ELR (cell line): ENCODE measurements around the gene GFRA1.

Source experiments
- DNase-seq: peaks from one replicate; pipeline ENCODE4 v3.0.0-alpha.2; 2015; ENCODE audit warnings: low read depth

GFRA1 gene

DNA sequence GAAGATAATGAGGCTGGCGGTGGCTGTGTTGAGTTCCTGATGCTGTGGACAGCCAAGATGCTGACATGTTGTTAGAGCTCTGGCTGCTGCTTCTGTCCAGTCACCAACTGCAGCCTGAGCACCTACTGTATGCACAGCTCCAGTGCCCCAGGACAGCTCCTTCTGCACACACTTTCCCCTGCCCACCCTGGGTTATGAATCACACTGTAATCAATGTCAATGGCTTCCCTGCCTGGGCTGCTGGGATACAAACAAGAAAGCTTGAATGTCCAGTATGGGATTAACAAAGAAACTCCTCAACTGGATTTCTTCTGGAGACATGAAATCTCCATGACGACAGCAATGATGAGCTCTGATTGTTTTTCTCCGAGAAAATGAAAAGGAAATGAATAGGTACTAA is 172.0 kb downstream of the GFRA1 start:
- DNase-seq, result no peak

DNA sequence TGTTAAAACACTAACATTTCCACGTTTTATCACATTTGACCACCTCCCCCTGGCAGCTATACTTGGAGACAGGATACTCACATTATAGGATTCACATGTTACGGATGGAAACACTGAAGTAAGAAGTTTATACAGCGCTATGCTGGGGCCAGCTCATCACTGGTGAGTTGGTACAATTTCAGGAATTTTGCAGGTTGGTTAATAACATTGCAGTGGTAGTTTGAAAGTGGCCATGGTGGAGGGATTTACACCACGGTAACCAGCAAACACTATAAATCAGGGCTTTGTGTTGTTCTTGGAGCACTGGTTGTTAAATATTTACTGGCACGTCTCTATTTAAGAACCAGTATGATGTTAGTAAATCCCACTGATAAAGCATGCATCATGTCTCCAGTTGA is 174.0 kb downstream of the GFRA1 start:
- no peak for DNase-seq

DNA sequence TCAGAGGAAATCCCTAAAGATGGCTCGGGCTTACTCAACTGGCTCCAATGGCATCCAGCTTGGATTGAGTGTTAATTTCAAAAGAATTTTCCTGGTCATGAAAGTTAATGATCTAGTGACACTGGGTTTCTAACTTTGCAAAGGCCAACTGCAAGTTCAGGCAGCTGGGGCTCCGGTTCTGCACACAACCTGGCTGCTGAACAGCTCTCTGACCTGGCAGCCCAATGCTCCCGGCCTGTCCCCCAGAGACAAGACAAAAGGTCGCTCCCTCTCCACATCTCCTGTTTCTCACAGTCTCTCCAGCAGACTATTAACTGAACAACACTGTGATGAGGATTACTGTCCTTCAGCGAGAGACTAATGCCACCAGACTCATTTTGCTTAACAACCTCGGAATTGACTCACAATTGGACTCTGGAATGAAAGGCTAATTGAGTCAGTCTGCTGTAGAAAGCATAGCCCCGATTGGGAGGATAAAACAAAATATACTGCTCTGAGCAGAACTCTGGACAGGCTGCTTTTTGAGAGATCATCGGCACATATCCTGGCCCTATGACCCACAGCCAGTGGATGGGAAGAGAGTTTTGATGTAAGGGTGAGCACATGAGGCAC is 174.5 kb downstream of the GFRA1 start:
- DNase-seq, result no peak

DNA sequence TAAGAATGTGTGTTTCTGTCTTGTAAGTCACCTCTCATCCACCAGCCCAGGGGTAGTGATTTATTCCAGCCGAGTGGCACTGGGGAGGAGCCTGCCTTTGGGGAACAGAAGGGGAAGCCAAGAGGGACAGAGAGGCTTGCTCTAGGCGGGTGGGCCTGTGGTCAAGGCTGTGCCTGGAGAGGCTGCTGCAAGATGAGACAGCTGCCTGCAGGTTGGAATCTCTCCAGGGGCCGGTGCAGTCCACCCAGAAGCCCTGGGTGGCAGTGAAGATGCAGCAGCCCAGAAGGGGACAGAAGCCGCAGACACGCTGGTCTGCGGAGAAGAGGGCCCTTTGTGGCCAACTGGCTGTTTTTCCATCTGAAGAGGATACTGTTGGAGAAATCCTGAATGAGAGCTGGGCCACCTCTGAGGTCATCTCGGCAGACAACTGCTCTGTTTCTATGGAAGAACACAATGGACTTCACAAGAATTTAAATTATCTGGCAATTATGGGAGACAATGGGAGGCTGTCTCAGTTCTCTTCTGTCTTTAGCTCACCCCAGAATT is 175.7 kb downstream of the GFRA1 start:
- DNase-seq, result no peak

GRCh38 chr10:116096526-116096925 is 176.5 kb downstream of the GFRA1 start:
- DNase-seq, result no peak

DNA sequence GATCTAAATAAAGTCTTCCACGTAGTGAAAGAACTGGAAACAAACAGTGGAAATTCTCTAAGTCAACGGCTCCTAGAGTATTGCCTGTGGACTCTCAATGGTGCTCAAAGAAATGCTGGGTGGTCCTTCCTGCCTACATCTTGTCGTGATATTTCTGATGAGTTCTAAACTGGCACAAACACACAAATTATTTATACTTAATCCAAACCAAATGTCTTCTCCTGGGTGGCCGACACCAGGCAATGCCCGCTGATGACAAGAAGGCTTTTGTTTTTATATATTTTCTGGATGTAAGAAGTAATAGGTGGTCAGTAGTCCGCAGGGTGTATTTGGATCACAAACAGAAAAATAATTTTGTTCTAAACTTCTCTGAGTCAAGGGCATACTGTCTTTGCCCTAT is 178.7 kb downstream of the GFRA1 start:
- no peak for DNase-seq

GRCh38 chr10:116093031-116093430 is 180.0 kb downstream of the GFRA1 start:
- DNase-seq, result no peak

- no peak for DNase-seq
Measured at GRCh38 chr10:116088985-116089384, 184.0 kb downstream of the GFRA1 start.

- DNase-seq, result no peak
Measured at GRCh38 chr10:116085323-116085722, 187.7 kb downstream of the GFRA1 start.

GRCh38 chr10:116084161-116084560 is 188.8 kb downstream of the GFRA1 start:
- DNase-seq, result peak; percentile 30

DNA sequence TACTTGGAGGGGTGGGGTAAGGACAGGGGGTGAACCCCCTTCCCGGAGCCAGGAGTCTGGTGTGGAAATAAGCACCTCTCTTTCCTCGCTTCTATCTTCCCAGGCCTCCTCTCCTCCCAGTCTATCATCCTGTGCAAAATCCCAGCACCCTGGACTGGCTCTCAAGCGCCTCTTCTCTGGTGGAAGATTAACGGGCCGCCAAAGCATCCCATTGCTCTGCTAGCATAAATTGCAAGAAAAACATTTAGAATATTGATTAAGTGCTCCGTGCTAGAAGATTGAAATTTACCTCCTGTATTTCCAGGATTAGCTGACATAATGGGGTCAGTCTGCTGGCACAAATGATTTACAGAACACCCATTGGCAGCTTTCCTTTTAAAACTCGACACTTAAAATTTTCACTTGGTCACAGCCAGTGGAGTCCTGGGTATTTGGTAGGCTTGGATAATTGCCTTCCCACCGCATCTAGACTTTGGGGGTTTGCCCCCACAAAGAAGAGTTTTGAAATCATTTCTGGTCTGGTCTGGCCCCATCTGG is 189.7 kb downstream of the GFRA1 start:
- DNase-seq, result no peak

- DNase-seq, result no peak
Measured at GRCh38 chr10:116082762-116083161, 190.2 kb downstream of the GFRA1 start.

- no peak for DNase-seq
Measured at GRCh38 chr10:116082206-116082605, 190.8 kb downstream of the GFRA1 start.

DNA sequence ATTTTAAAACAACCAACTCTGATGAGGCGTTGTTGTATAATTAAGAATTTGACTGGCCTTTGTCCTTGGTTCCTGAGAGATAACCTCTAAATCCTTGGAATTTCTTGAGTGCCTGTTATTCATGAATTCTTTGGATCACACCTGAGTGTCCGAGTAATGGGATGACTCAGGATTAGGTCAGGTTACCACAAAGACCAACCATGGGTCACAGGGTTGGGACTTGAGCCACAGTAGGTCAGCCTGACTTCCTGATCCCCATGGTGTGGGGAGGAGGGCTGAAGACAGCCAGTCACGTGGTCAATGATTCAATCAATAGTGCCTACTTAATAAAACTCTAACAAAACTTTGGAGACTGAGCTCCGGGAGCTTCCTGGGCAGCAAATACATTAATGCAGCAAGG is 192.5 kb downstream of the GFRA1 start:
- peak; percentile 86 for DNase-seq

DNA sequence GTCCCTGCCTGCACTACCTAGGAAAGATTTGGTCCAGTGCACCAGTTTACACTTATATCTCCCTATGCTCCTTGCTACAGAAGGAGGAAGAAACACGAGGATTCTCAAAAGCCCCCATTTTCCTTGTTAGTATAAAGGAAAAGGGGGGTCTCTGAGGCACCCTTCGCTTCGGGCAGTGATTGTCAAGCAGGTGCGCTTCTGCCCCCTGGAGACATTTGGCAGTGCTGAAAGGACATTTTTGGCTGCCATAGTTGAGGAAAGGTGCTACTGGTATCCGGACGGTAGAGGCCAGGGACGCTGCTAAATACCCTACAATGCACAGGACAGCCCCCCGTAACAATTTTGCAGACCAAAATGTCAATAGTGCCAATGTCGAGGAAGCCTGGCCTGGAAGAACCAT is 193.7 kb downstream of the GFRA1 start:
- DNase-seq, result no peak

- DNase-seq, result peak; percentile 2
Measured at GRCh38 chr10:116076621-116077020, 196.4 kb downstream of the GFRA1 start.

DNA sequence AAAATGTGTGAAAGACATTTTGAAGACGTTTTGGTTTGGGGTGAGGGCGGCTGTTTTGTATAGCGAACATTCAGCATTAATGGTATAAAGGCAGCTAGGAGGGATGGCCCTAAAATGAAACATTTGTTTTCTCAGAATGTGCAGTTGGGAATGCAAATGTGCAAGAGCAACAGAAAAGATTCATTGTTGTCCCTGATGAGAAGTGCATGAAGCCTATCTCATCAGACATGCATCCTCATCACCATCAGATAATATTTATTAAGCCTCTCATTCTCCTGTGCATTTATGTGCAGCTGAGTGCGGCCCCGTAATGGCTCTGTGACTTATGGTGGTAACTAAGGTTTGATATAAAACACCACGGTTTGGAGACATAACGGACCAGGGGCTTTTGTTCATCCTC is 199.5 kb downstream of the GFRA1 start:
- DNase-seq, result no peak

- no peak for DNase-seq
Measured at GRCh38 chr10:116073001-116073400, 200.0 kb downstream of the GFRA1 start.

DNA sequence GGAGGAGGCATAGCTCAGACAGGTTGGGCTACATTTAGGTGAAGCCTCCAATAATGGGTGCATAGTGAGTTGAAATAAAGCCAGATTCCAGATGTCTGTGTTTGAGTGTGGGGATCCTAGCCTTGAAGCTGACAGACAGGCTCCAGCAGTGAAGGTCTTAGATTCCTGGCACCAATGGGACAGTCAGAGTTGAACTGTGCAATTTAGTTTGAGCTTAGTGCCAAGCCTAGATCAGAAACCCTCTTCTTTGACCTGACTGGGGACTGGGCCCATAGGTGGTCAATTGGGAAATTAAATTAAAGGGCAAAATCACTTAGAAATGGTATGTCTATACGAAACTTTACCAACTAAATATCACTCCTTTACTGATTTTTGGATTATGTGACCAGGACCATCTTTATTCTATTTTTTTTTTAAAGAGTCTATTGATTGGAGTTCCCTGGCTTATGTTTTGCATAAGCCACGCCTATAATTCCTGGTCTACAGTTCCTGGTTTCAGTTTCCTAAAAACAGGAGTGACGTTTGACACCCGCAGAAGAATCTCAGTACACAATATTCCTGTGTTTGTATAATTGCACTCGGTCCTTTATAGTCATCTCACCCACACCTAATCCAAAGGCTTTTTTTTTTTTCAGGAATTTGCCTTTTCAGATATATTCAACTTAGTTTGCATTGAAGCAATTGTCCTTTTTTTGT is 201.4 kb downstream of the GFRA1 start:
- no peak for DNase-seq

GRCh38 chr10:116070743-116071320 is 202.2 kb downstream of the GFRA1 start:
- no peak for DNase-seq

GRCh38 chr10:116069856-116070255 is 203.2 kb downstream of the GFRA1 start:
- no peak for DNase-seq

DNA sequence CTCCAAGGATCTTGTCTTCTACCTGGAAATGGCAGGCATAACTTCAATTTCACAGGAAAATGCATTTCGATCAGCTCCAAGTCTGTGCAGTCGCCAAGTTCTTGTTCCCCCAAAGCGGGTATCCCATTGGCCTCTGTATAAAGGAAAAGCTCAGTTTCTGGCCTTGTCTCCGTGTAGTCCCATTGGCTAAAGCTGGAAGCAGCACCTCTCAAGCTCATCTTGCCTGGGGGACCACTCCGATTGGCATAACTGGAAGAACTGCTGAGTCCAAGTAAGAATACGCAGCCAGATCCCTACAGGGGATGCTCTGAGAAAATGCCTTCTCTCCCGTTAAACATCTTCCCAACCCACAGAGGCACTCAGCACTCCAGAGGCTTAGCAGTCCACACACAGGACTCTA is 205.2 kb downstream of the GFRA1 start:
- DNase-seq, result no peak

GRCh38 chr10:116063107-116063506 is 209.9 kb downstream of the GFRA1 start:
- no peak for DNase-seq
